ENCODE results near the gene ESRRG. TPM values are rescaled to one million over a fixed set of nuclear protein-coding genes. Genes with fewer than 3 reads are reported as not detected.

Gene ESRRG
- total RNA-seq, 4 donors from 2014 or later = 1.9 to 6.8 (median 3.2) TPM; not detected in 1

GRCh38 chr1:216726435-216726834, 3.2 kb upstream of the ESRRG start:
- no peak for ATAC-seq

GRCh38 chr1:216722821-216723220, 408 bp downstream of the ESRRG start:
- Histone ChIP-seq H3K9me3 (no peaks in the 10 kb centered on the region), H3K4me1 (peaks cover 0 to 17% (median 3%) of the 10 kb centered on the region in 3 donors), H3K27me3 (no peaks in the 10 kb centered on the region), H3K4me3 (peak overlapping the region; percentile 42 to 54), H3K27ac (peak overlapping the region in 3 of 4 donors; percentile 25 to 68 (median 40)), H3K36me3 (no peaks in the 10 kb centered on the region)
- TF ChIP-seq POLR2AphosphoS5 (IDR thresholded peaks at IDR 0.05) (no peak), CTCF (IDR thresholded peaks at IDR 0.05) (no peak), POLR2A (IDR thresholded peaks at IDR 0.05) (no peak)
- ATAC-seq = no peak
- WGBS, 2 donors (ENCODE audit: low coverage in 1 of 2) = 2 to 7% methylated on average over 5 to 6 of the region's 6 CpGs

More at GRCh38 chr1:216726435-216726834, 3.2 kb upstream of the ESRRG start:
- H3K4me3 ChIP-seq = no peak overlapping the region
- H3K9me3 ChIP-seq = no peaks in the 10 kb centered on the region
- H3K4me1 ChIP-seq = peaks cover 0 to 17% (median 3%) of the 10 kb centered on the region in 3 donors
- H3K27ac ChIP-seq = no peak overlapping the region
- no peaks in the 10 kb centered on the region for H3K27me3 ChIP-seq
- TF ChIP-seq POLR2AphosphoS5 (IDR thresholded peaks at IDR 0.05) (no peak), POLR2A (IDR thresholded peaks at IDR 0.05) (no peak), EP300 (IDR thresholded peaks at IDR 0.05) (no peak), CTCF (IDR thresholded peaks at IDR 0.05) (no peak)
- no peaks in the 10 kb centered on the region for H3K36me3 ChIP-seq

GRCh38 chr1:216721863-216722262, 1.4 kb downstream of the ESRRG start:
- Histone ChIP-seq H3K4me1 (peaks cover 0 to 17% (median 3%) of the 10 kb centered on the region in 3 donors), H3K27ac (peak overlapping the region in 1 of 4 donors; percentile 8), H3K27me3 (no peaks in the 10 kb centered on the region), H3K4me3 (peak overlapping the region in 1 of 2 donors; percentile 54), H3K9me3 (no peaks in the 10 kb centered on the region), H3K36me3 (no peaks in the 10 kb centered on the region)
- TF ChIP-seq CTCF (IDR thresholded peaks at IDR 0.05) (no peak), EP300 (IDR thresholded peaks at IDR 0.05) (no peak), POLR2A (IDR thresholded peaks at IDR 0.05) (no peak), POLR2AphosphoS5 (IDR thresholded peaks at IDR 0.05) (no peak)
- ATAC-seq = no peak
- WGBS, 2 donors (ENCODE audit: low coverage in 1 of 2) = 38 to 58% methylated on average over 2 of the region's 2 CpGs

GRCh38 chr1:216721062-216721461, 2.2 kb downstream of the ESRRG start:
- Histone ChIP-seq H3K4me1 (peaks cover 0 to 17% (median 3%) of the 10 kb centered on the region in 3 donors), H3K9me3 (no peaks in the 10 kb centered on the region), H3K27me3 (no peaks in the 10 kb centered on the region), H3K27ac (no peak overlapping the region), H3K36me3 (no peaks in the 10 kb centered on the region), H3K4me3 (peak overlapping the region in 1 of 2 donors; percentile 54)
- TF ChIP-seq POLR2AphosphoS5 (IDR thresholded peaks at IDR 0.05) (no peak), EP300 (IDR thresholded peaks at IDR 0.05) (no peak), CTCF (IDR thresholded peaks at IDR 0.05) (no peak)
- ATAC-seq = no peak
- WGBS, 2 donors (ENCODE audit: low coverage in 1 of 2) = 60 to 65% methylated on average over 5 of the region's 5 CpGs

GRCh38 chr1:216711712-216712111, 11.5 kb downstream of the ESRRG start:
- Histone ChIP-seq H3K4me3 (no peak overlapping the region), H3K27me3 (no peaks in the 10 kb centered on the region), H3K4me1 (no peaks in the 10 kb centered on the region), H3K9me3 (no peaks in the 10 kb centered on the region), H3K36me3 (no peaks in the 10 kb centered on the region), H3K27ac (no peak overlapping the region)
- ATAC-seq = no peak
- TF ChIP-seq CTCF (IDR thresholded peaks at IDR 0.05) (no peak), EP300 (IDR thresholded peaks at IDR 0.05) (no peak), POLR2A (IDR thresholded peaks at IDR 0.05) (no peak), POLR2AphosphoS5 (IDR thresholded peaks at IDR 0.05) (no peak)
